B cell (primary cell): ENCODE data around the gene FMNL2. TPM values are rescaled to one million over a fixed set of nuclear protein-coding genes. Genes with fewer than 3 reads are reported as not detected.

Experiments used
- ATAC-seq: fragments of 200-7000 bp; cut with Tn5 transposase; one replicate; pipeline ENCODE4 v1.10.0; 2021; ENCODE audit warnings: low read depth, mild to moderate bottlenecking, moderate number of reproducible peaks, moderate library complexity
- CTCF ChIA-PET: fragments of 350-600 bp; sonication (Branson Sonifier 250); formaldehyde crosslinking; loops from one replicate; lab custom pipeline; 2021; ENCODE audit warnings: antibody characterized with exemption, inconsistent platforms; lab: Charles Lee
- POLR2A ChIA-PET: fragments of 350-600 bp; sonication (Branson Sonifier 250); formaldehyde crosslinking; loops from one replicate; lab custom pipeline; 2021; ENCODE audit warnings: antibody characterized with exemption; lab: Charles Lee
- DNase-seq: peaks from one replicate; pipeline ENCODE4 v3.0.0; 2013
- H2AFZ ChIP-seq: 2 replicates; pipeline ENCODE4 v1.6.1; 2012; ENCODE audit warnings: mild to moderate bottlenecking, low read depth, low read length; ENCODE audit not compliant: insufficient read depth, poor library complexity, severe bottlenecking
- H3K27ac ChIP-seq, 2 donors: 1 replicate in 1 of 2; 2 replicates in 1 of 2; pipeline ENCODE4 v1.5.1; 2012 to 2013; ENCODE audit warnings: low read length in 2 of 2, mild to moderate bottlenecking in 2 of 2, moderate library complexity in 1 of 2
- H3K27me3 ChIP-seq, 4 experiments: fragments of 200-600 bp in 1 of 4; sonication (generic) in 1 of 4; replicated peaks in 1 of 4; 1 replicate in 2 of 4; 2 replicates in 2 of 4; pipeline versions ENCODE4 v1.6.1 to v1.7.0; 2013 to 2016; ENCODE audit warnings: low read length in 3 of 4, mild to moderate bottlenecking in 2 of 4, mixed read lengths in 1 of 4, moderate library complexity in 1 of 4; ENCODE audit not compliant: insufficient read depth in 4 of 4, control insufficient read depth in 3 of 4; ENCODE audit errors: control extremely low read depth in 1 of 4
- H3K36me3 ChIP-seq, 2 experiments: replicated peaks in 1 of 2; 1 replicate in 1 of 2; 2 replicates in 1 of 2; pipeline versions ENCODE4 v1.6.1 to v1.7.1; 2013; ENCODE audit warnings: low read length in 1 of 2; ENCODE audit not compliant: insufficient read depth in 2 of 2, control insufficient read depth in 1 of 2; ENCODE audit errors: control extremely low read depth in 1 of 2, extremely low read depth in 1 of 2
- H3K4me1 ChIP-seq, 2 donors: fragments of 200-600 bp in 1 of 2; sonication (generic) in 1 of 2; 1 replicate in 1 of 2; 2 replicates in 1 of 2; pipeline versions ENCODE4 v1.5.1 to v1.6.1; 2013 to 2017; ENCODE audit warnings: low read length in 2 of 2; ENCODE audit not compliant: control insufficient read depth in 2 of 2, insufficient read depth in 2 of 2
- H3K4me2 ChIP-seq: replicated peaks from 2 replicates; pipeline ENCODE3; 2012; ENCODE audit warnings: mild to moderate bottlenecking, low read depth, low read length; ENCODE audit not compliant: poor library complexity, severe bottlenecking
- H3K4me3 ChIP-seq, 5 experiments: fragments of 200-600 bp in 1 of 5; sonication (generic) in 1 of 5; 1 replicate in 3 of 5; 2 replicates in 2 of 5; pipeline versions ENCODE4 v1.5.1 to v1.7.0; 2011 to 2016; ENCODE audit warnings: low read length in 4 of 5, mild to moderate bottlenecking in 4 of 5, low read depth in 2 of 5, control low read depth in 1 of 5, moderate library complexity in 1 of 5; ENCODE audit not compliant: insufficient read depth in 1 of 5; ENCODE audit errors: control extremely low read depth in 1 of 5, extremely low read depth in 1 of 5
- H3K79me2 ChIP-seq: fragments of 200-600 bp; sonication (generic); one replicate; pipeline ENCODE4 v1.6.0; 2016; ENCODE audit warnings: low read length; ENCODE audit not compliant: control insufficient read depth, insufficient read depth
- H3K9ac ChIP-seq: fragments of 200-600 bp; sonication (generic); 2 replicates; pipeline ENCODE4 v1.6.1; 2017; ENCODE audit warnings: mild to moderate bottlenecking, low read length, moderate library complexity
- H3K9me3 ChIP-seq, 3 donors: one replicate each; pipeline versions ENCODE4 v1.6.1 to v1.7.1; 2013; ENCODE audit warnings: low read length in 2 of 3; ENCODE audit not compliant: control insufficient read depth in 2 of 3, insufficient read depth in 1 of 3; ENCODE audit errors: control extremely low read depth in 1 of 3
- H4K20me1 ChIP-seq: 2 replicates; pipeline ENCODE4 v1.6.0; 2012; ENCODE audit warnings: mild to moderate bottlenecking, low read length; ENCODE audit not compliant: insufficient read depth, control insufficient read depth, poor library complexity, severe bottlenecking
- H3K27ac Mint-ChIP-seq: one replicate; pipeline ENCODE4 v1.8.0; 2021; ENCODE audit warnings: mixed read lengths
- H3K27me3 Mint-ChIP-seq: one replicate; pipeline ENCODE4 v1.8.0; 2021; ENCODE audit warnings: mixed read lengths
- H3K4me1 Mint-ChIP-seq: one replicate; pipeline ENCODE4 v1.8.0; 2021; ENCODE audit warnings: mixed read lengths
- H3K4me3 Mint-ChIP-seq: one replicate; pipeline ENCODE4 v1.8.0; 2021; ENCODE audit warnings: mixed read lengths
- H3K9me3 Mint-ChIP-seq: one replicate; pipeline ENCODE4 v1.8.0; 2022; ENCODE audit warnings: mixed read lengths; ENCODE audit not compliant: insufficient read depth
- EZH2 ChIP-seq: IDR thresholded peaks from 2 replicates; pipeline ENCODE4 v1.6.1; 2012; ENCODE audit warnings: borderline replicate concordance, low read depth, mild to moderate bottlenecking, moderate library complexity, low read length; ENCODE audit not compliant: insufficient read depth, poor library complexity, severe bottlenecking
- WGBS: methylation state at CpG from one replicate; pipeline ENCODE4 v1.1.5; 2013; ENCODE audit warnings: missing lambda C conversion rate; ENCODE audit not compliant: insufficient coverage; 5-methylcytosine and 5-hydroxymethylcytosine counted together
- intact Hi-C: fragments of 100-400 bp; cut with micrococcal nuclease; formaldehyde crosslinking; loops from one replicate; pipeline ENCODE4 v1.10.0; 2022
- polyA plus RNA-seq: library from polyadenylated mRNA; depleted of rRNA; stranded (reverse); fragments of >200 nt; gene quantifications from 2 replicates; pipeline ENCODE4 v1.2.3, GENCODE V29; 2012
- total RNA-seq, 2 donors: library from RNA; stranded (reverse); fragments of 120-200 nt in 1 of 2; gene quantifications; 1 replicate in 1 of 2; 2 replicates in 1 of 2; pipeline versions ENCODE4 v1.2.3 to v1.2.4, GENCODE V29; 2013 to 2022
- TF ChIP-seq, protein P1 (sequence below): fragments of 200-600 bp; IDR thresholded peaks from one replicate; pipeline ENCODE4 v1.8.0; 2022; ENCODE audit warnings: antibody characterized with exemption, mild to moderate bottlenecking

Gene FMNL2
- total and polyA plus RNA-seq, 2 donors (not counting 1 experiment from before 2014, with no cell fraction given), result 0.73 to 8.8 TPM

DNA sequence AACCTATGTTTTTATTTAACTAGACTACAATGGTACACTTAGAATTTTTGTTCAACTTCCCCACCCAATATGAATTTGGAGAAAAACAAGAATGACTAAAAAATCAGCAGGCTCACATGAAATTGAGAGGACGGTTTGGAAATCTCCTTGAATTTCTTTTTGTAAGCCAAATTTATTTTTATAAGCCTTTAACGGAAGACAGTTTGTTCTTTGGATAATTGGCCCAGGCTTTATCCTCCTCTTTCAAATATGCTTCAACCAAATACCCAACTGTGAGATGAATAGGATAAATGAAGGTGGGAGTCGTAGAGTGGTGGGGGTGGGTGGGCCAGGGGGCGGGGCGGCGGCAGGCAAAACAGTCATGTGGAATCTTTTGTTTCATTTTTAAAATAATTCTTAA is 60.6 kb downstream of the FMNL2 start:
- no peaks in the 10 kb centered on the region for H3K4me1 ChIP-seq
- no peak overlapping the region for H3K4me3 Mint-ChIP-seq
- no peak for DNase-seq
- no peaks in the 10 kb centered on the region for H3K4me1 Mint-ChIP-seq
- TF ChIP-seq, protein P1, sequence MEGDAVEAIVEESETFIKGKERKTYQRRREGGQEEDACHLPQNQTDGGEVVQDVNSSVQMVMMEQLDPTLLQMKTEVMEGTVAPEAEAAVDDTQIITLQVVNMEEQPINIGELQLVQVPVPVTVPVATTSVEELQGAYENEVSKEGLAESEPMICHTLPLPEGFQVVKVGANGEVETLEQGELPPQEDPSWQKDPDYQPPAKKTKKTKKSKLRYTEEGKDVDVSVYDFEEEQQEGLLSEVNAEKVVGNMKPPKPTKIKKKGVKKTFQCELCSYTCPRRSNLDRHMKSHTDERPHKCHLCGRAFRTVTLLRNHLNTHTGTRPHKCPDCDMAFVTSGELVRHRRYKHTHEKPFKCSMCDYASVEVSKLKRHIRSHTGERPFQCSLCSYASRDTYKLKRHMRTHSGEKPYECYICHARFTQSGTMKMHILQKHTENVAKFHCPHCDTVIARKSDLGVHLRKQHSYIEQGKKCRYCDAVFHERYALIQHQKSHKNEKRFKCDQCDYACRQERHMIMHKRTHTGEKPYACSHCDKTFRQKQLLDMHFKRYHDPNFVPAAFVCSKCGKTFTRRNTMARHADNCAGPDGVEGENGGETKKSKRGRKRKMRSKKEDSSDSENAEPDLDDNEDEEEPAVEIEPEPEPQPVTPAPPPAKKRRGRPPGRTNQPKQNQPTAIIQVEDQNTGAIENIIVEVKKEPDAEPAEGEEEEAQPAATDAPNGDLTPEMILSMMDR, result no peak
- no peak for TF ChIP-seq EZH2
- intact Hi-C loops, result no loop called here
- H3K27ac Mint-ChIP-seq, result no peak overlapping the region
- H3K4me2 ChIP-seq, result no peak overlapping the region
- H4K20me1 ChIP-seq, result no peaks in the 10 kb centered on the region
- no peaks in the 10 kb centered on the region for H3K9me3 ChIP-seq
- ChIA-PET CTCF (interaction anchor here (1.3 kb wide), 1 partner anchor 219 kb away, joined by 3 read pairs; the partner anchor contains the start of gene STAM2), POLR2A (no interaction called here)
- no CpG with 5 or more reads among the region's 6 CpGs for WGBS
- H3K27me3 ChIP-seq, result no peaks in the 10 kb centered on the region
- no peak overlapping the region for H3K9ac ChIP-seq
- H3K27me3 Mint-ChIP-seq, result no peaks in the 10 kb centered on the region
- H3K9me3 Mint-ChIP-seq, result no peaks in the 10 kb centered on the region
- no peaks in the 10 kb centered on the region for H3K79me2 ChIP-seq
- ATAC-seq, result no peak
- H3K36me3 ChIP-seq, result no peaks in the 10 kb centered on the region
- H3K4me3 ChIP-seq, result no peak overlapping the region
- H2AFZ ChIP-seq, result no peak overlapping the region
- no peak overlapping the region for H3K27ac ChIP-seq

DNA sequence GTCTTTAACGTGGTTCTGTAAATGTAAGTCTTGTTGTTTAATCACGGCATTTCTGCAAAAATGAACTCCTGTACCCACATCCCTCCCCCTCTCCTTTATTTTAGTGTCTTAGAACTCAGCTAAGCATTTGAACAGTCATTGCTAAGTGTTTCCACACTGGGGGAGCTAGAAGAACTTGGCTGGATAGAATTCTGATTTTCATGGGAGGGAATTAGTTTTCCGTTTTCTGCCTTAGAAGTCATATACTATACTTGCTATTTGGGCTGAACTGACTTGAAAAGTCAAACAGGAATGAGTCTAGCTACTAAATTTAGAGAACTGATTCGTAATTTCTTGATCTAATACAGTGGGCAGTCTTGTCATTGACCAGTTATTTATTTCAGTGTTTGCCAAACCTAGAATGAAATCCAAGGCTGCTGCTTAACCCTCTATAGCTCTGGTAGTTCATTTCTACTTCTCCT is 61.1 kb downstream of the FMNL2 start:
- ChIA-PET CTCF (no interaction called here), POLR2A (no interaction called here)
- Histone ChIP-seq H3K4me1 (no peaks in the 10 kb centered on the region), H3K9ac (no peak overlapping the region), H3K9me3 (no peaks in the 10 kb centered on the region), H3K27me3 (no peaks in the 10 kb centered on the region), H3K27ac (no peak overlapping the region), H4K20me1 (no peaks in the 10 kb centered on the region), H3K4me3 (no peak overlapping the region), H3K4me2 (no peak overlapping the region), H3K79me2 (no peaks in the 10 kb centered on the region), H2AFZ (no peak overlapping the region), H3K36me3 (no peaks in the 10 kb centered on the region)
- WGBS, result 80% methylated on average over 1 of the region's 4 CpGs
- no peak for ATAC-seq
- no peaks in the 10 kb centered on the region for H3K27me3 Mint-ChIP-seq
- no peak for DNase-seq
- H3K9me3 Mint-ChIP-seq, result no peaks in the 10 kb centered on the region
- no peaks in the 10 kb centered on the region for H3K4me1 Mint-ChIP-seq
- no peak overlapping the region for H3K27ac Mint-ChIP-seq
- intact Hi-C loops, result no loop called here
- no peak for TF ChIP-seq EZH2
- TF ChIP-seq, protein P1, result no peak
- H3K4me3 Mint-ChIP-seq, result no peak overlapping the region
